GM18519 (cell line): ENCODE measurements around the gene GRIK4.

Experiments
- ATAC-seq: cut with Tn5 transposase; IDR thresholded peaks from one replicate; pipeline ENCODE4 v1.9.1; 2021; ENCODE audit warnings: mild to moderate bottlenecking, moderate library complexity; ENCODE audit not compliant: unreplicated experiment, low FRiP score

The GRIK4 gene

DNA sequence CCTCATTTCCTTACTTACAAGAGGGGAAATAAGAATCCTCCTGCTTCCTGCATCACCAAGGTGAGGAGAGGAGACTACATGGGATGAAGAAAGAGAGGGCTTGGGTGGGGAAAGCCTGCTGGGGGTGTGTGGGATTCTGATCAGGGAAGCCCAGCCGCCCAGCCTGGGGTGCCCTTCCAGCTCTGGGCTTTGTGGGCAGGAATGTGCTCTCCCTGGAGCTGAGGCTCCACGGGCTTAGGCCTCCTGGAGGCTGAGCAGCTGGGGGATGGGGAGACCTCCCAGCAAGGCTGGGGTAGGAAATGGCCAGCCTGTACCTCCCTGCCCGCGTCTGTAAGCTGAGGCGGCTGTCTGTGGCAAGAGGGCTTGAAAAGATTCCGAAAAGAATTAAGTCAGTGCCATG, 206.1 kb downstream of the GRIK4 start:
- no peak for ATAC-seq

DNA sequence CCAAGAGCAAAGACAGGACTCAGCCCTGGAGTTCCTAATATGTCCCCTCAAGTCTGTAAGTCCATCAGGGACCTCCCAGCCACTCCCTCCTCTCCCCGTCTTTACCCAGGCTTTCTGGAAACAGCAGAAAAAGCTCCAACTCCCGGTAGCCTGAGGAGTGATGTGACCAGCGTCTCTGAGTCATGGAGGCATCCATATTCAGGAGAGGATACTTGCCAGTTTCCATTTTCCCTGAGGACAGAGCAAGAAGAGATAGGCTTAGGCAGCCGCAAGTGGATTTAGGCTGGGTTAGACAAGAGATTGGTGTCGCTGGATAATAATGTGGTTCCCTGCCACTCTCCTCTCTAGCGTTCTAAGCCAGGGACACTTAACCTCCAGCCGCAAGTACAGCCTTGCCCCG, 206.6 kb downstream of the GRIK4 start:
- no peak for ATAC-seq

DNA sequence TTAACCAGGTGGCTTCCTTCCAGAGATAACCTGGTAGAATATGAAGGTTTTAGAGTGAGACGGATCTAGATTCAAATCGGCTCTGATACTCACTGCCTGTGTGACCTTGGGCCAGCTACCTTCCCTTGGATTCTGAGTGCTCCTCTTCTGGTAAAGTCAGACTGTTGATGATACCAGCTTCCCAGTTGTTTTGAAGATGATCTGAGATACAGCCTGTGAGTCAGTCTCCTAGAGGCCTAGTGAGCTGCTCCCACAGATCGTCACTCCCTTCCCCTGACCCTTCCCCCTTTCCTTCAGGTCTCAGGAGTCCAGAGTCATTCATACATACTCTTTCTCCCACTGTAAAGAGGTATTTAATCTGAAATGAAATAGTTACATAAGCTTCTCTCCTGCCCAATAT, 207.8 kb downstream of the GRIK4 start:
- no peak for ATAC-seq

DNA sequence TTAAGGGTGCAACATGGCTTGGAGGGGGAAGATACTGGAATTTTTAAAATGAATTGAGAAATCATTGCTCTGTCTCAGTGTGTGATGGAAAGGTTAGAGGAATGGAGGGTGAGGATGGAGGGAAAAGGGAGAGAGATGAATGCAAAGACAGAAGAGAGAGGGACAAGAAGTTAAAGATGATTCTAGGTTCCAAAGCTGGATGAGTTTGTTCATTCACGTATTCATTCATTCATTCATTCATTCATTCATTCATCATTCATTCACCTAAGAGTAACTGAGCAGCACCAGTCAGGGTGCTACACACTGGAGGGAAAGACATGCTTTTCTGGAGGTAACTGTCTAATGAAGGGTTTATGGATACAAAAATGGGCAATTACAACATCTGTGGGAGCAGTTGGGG, 209.2 kb downstream of the GRIK4 start:
- no peak for ATAC-seq

DNA sequence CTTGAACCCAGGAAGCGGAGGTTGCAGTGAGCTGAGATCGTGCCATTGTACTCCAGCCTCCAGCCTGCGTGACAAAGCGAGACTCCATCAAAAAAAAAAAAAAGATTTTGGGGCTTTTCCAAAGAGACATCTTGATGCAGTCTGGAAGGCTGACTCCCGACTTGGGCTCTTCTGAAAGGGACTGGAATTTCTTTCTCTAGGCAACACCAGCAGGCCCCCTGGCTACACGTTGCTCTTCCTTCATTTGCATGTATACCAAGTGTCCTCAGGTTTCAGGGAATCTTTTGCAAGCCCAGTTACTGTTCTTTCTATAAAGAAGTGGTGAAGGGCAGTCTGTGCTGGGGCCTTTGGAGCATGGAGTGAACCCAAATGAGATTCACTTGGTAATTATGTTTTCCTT, 211.0 kb downstream of the GRIK4 start:
- no peak for ATAC-seq

DNA sequence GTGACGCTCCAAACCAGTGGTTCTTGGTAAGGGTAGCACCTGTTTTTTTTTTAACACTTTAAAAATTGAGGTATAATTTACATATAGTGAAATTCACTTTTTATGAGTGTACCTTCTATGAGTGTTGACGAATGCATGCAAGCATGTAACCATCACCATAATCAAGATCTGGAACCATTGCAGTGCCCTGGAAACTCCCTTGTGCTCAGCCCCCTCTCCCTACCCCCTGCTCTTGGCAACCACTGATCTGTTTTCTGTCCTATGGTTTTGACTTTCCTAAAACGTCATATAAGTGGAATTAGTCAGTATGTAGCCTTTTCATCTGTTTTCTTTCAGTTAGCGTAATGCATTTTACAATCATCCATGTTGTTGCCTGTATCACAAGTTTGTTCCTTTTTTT, 212.2 kb downstream of the GRIK4 start:
- no peak for ATAC-seq

DNA sequence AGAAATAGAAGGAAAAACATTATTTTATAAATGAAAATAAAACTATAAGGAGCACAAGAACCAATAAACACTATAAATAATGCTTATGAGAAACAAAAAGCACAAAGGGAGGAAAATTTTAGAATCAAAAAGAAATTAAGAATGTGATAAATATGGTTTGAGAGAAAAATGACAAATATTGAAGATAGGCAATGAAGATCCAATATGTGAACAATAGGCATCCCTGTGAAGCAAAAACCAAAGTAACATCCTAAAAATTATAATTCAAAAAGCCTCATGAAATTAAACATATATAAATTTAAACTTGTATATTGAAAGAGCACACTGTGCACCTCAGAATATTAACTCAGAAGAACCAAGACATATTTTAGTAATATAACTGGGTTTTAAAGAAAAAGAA, 216.2 kb downstream of the GRIK4 start:
- no peak for ATAC-seq

DNA sequence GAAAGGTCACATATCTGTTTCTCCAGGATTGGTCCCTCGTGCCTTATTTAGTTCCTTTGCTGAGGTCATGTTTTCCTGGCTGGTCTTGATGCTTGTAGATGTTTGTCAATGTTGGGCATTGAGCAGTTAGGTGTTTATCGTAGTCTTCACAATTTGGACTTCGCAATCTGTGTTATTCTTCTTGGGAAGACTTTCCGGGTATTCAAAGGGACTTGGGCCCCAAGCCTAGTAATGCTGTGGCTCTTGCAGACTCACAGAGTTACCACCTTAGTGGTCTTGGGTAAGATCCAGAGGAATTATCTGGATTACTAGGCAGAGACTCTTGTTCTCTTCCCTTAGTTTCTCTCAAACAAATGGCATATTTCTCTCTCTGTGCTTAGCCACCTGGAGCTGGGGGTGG, 223.5 kb downstream of the GRIK4 start:
- ATAC-seq: no peak

DNA sequence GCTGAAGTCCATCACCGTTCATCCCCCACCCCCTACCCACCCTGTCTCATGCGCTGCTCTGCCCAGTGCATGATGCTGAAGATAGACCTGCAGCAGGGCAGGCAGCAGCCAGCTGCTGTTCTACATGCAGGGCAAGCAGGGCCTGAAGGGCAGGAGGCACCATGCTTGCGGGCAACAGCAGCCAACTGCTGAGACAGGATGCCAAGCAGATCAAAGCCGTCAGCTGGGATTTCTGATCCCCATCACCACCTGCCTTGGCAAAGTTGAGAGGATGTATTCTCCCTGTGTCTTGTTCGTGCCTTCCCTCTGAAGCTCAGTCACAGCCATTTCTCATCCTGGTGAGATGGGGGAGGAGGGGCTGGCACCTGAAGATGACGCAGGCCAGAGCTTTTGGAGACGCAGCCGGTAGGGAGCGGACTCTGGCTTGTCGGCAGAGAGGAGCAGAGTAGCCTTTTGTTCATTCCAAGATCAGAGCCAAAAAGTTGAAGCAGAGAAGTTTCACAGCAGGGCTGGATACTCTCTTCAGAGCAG, 227.0 kb downstream of the GRIK4 start:
- no peak for ATAC-seq

DNA sequence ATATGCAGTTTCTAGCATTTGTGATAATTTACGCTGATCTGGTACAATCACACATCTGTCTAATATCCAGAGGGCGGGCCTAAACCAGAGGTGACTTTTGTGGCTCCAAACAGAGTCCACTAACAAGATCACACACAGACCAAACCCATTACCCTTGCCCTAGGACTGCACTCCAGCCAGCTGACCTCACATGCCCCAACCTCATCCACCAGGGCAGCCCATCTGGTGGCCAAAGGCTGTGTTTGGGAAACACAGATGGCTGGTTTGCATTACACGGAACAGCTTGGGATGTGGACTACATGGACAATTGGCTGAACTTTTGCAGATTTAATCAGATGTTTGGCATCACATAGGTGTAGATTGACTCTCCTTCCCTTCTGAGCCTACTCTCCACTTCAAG, 228.2 kb downstream of the GRIK4 start:
- ATAC-seq: no peak

DNA sequence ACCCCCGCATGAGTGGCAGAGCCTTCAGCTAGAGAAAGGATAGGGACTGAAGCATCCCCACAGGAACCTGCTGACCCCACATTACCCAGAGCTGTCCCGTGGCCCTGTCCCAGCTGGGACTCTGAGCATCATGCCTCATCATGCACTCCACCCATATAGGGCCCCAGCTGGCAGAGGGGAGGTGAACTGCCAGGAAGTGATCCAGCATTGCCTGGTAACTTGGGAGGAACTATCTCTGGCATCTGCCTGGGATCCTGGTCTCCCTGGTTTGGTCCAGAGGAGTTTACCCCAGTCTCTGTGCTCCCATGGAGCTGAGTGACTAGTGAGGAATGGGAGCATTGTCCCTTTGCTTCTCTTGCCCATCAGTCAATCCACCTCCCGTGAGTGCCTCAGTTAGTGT, 228.8 kb downstream of the GRIK4 start:
- no peak for ATAC-seq

DNA sequence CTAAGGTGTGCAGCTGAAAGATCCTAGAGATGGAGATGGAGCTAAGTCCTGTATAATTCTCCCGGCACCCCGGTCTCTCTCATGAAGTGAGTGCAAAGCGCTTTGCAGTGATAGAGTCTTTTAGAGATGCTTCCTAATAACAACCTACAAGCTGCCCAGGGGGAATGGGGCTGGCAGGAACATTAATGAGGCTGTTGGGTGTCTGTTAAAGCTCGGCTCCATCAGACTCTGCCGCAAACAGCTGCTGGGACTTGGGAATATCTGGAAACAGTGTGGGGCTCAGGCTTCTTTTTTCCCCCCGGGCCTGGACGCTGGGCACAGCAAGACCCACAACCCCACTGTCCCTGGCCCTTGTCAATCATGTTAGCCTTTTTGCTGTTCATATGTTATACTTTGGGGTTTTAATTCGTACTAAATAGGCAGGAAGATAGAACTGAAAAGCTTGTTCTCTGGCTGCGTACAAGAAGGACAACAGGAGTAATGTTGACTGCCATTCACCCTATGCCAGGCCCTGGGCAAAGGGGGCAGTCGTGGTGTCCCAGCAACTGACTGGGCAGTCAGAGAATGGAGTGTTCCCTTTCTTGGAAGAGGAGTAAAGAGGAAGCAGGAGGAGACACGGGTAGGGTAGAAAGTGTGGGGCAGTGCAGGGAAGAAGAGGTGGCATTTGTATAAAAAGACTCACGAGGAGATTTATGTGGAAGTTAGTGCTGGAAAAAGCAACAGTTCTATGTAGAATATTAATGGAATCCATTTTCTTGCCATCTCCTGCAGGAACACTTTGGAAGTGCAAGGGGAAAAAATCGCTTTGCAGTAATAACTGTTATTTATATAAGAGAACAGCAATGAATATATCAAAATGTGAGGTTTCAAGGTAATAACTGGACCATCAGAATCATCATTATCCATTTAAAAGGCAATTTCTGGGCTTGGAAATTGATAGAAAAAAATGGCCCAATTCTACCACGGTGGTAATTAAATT, 232.8 kb downstream of the GRIK4 start:
- ATAC-seq: no peak

DNA sequence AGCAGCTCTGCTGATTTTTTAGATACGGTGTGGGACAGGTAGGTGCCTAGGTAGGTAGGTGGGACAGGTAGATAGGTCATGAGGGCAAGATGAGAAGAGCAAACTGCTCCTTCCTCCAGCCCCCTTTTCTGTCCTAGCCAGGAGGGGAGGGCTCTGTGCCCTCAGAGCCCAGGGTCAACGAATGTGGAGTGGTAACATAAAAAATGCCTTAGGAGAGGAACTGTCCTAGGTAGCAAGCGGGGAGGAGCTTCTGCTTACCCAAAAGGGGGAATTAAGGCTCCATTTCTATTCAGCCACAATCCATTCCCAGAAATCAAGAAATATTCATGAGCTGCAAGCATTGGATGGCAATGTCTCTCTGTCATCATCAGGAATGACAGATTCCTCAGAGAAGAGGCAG, 234.8 kb downstream of the GRIK4 start:
- ATAC-seq: no peak

DNA sequence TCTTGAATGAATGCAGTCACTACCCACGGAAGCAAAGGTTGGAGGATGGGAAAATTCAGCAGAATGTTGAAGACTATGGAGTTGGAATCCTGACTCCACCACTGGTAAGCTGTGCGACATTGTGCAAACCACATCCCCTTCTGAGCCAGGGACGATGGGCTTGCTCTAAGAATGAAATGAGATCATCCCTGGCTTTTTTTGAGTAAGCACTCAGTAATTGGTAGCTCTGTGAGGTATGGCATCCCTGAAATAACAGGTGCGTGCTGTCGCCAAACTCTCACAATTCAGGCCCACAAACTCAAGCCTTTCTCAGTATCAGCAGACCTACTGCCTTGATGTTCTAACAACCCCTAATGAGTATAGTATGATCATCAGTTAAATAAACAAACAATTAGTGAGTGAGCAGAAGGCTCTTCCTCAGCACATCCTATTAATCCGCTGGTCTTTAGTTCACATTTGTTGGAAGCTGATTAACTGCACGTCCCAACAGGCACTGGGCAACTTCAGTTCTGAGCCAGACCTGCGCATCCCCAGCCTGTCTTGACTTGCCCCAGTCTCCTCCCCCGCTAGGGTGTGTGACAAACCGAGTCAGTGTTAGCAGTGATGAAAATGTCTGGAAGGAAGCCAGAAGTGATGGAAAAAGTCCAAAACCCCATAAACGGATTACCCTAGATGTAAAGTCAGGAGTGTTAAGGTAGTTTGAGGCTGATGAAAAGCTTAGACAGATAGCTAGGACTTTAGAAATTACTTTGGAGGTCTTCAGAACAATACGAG, 235.5 kb downstream of the GRIK4 start:
- ATAC-seq: no peak

DNA sequence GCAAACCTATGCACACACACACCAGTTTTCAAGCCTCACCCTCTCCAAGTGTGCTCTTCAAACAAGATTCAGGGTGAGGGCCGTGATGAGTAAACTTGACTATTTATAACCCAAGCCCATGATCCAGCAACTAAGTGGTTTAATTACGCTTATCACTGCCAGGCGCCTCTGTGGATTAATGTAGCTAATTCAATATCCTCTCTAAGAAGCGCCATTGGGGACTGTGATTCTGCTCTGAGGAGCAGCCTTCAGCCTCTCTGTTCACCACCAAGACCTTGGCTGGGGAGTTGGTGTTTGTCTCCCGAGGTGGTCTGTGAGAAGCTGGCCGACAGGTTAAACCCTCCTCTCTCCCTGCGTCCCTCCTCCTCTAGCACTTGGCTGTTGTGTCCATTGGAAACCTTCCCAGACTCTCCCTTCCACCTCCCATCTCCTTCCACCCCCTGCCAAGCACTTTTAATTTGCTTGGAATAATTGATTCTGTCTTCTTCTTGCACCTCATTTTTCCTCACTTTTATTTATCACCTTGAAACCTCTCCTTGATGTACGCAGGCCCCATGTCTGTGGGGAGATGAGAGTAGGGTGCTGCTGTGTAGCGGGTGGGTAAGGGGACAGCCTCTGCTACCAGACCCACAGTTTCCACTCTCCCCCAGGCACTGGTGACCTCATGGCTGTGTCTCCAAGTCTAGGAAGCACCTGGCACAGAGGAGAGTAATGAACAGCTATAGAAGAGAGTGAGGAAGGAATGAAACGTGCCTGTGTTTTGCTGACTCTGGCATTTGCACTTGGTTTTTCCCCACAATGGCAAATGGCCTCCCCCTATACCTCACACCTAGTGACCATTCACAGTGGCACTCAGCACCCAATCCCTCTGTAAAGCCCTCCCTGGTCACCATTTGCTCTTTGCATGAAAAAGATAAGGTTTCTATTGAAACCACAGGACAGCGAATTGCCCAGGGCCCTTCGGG, 236.6 kb downstream of the GRIK4 start:
- no peak for ATAC-seq

DNA sequence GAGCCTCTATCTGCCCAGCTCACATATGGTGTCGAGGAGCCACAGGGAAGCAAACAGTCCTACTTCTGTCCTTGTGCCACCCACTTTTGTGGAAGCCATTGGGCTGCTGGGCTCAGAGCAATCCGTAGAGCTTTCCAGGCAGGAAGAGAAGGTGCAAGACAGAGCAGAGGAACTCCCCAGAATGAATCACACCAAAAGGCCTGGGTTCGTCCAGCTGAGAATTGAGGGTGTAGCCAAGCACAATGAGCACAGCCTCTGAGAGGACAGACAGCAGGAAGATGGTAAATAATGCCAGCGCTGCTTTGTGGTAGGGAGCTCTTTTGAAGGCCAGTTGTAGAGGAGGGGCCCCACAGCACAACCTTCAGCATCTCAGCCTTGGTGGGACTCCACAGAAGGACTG, 237.8 kb downstream of the GRIK4 start:
- ATAC-seq: no peak

DNA sequence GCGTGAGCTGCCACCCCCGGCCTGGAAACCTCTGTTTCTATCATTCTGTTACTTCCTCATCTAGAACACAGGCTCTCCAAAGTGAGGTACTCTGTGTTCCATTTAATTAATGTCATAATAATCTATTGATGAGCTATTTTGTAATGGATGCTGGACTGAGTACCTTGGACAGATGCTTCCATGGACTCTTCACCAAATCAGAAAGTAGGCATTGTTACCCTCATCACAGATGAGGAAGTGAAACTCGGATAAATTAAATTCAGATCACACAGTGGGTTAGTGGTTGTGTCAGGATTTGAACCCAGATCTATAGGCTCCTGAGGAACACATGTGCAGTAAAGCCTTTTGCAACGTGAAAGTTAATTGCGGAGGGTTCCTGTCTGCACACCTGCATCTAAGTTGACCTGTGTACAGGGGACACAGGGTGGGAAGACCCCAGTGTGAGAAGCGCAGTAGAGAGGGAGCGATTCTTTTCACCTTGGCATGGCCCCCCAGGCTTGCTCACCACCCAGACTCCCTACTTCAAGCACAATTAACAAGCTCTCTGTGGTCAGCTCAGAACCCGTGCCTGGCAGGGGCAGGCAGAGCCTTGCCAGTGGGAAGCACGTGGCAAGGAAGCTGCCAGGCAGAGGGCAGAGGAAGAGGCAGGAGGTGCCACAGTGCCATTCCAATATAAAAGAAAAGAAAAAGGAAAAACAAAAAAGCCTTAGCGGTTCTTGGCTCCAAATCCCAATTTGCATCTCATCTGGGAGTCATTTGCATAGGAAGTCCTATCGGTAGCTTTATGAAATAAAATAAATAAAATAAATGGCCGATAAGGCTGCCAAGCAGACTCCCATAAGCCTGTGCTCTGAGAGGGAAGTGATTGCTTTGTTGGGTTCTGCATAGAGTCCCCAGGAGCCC, 239.3 kb downstream of the GRIK4 start:
- ATAC-seq: no peak

DNA sequence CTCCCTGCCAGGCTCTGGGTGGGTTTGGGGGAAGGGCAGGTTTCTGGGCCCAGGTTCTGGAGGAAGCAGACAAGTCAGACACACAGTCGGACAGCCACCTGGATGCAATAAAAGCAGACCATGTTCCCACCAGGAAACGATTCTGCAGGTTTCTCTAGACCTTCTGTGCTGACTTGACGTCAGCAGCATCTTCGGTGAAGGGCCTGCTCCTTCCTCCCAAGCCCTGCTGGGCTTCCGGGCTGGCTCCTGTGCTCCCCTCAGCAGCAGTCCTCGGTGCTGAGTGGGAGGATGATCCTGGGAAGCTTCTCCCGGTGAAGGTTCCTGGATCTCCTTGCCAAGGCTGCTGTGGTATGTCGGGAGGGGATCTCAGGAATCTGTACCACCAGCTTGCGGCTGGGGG, 240.0 kb downstream of the GRIK4 start:
- ATAC-seq: no peak

DNA sequence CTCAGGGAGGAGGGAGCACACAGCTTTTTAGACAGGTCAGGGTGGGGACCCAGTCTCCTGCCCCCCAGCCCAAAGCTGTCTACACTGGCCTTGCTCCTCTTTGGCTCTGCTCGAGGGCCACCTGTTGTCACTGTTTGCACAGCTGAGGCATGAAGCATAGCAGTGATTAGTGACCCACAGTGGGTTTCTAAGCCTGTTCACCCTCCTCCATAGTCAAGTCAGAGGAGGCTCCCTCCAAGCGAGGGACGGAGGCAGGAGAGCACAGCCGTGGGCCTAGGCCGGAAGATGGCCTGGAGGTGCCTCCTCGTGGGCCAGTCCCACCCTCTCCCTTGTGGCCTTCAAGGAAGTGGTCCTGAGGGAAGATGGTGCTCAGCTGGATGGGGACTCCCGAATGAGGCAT, 241.1 kb downstream of the GRIK4 start:
- ATAC-seq: no peak
